SK-N-SH treated with all-trans-retinoic acid at 6 μM for 48 hours (cell line): ENCODE results near the gene LHFPL3.

Source experiments
- ATAC-seq: fragments of 200-7000 bp; cut with Tn5 transposase; 3 replicates; pipeline ENCODE4 v1.9.1; 2020; ENCODE audit warnings: mild to moderate bottlenecking, moderate library complexity
- ARNTL ChIP-seq: fragments of 450-650 bp; formaldehyde crosslinking; IDR thresholded peaks from 2 replicates; pipeline ENCODE4 v1.5.0; 2020; ENCODE audit warnings: low read depth, mild to moderate bottlenecking, moderate library complexity, borderline replicate concordance
- BACH2 ChIP-seq: fragments of 250-450 bp; sonication (Bioruptor Pico); IDR thresholded peaks from 2 replicates; pipeline ENCODE4 v1.9.0; 2021; ENCODE audit warnings: mild to moderate bottlenecking, borderline replicate concordance
- CSDC2 ChIP-seq: fragments of 250-450 bp; sonication (Bioruptor Pico); IDR thresholded peaks from 2 replicates; pipeline ENCODE4 v1.5.0; 2020; ENCODE audit warnings: mild to moderate bottlenecking, moderate library complexity
- ESRRG ChIP-seq: fragments of 250-450 bp; sonication (Bioruptor Pico); IDR thresholded peaks from 2 replicates; pipeline ENCODE4 v1.6.1; 2021; ENCODE audit warnings: mild to moderate bottlenecking
- GLIS3 ChIP-seq: fragments of 250-450 bp; sonication (Bioruptor Pico); IDR thresholded peaks from 2 replicates; pipeline ENCODE4 v1.5.0; 2020; ENCODE audit warnings: mild to moderate bottlenecking, moderate library complexity
- ISL1 ChIP-seq: fragments of 250-450 bp; sonication (Bioruptor Pico); IDR thresholded peaks from 2 replicates; pipeline ENCODE4 v2.1.2; 2022; ENCODE audit warnings: mild to moderate bottlenecking, moderate library complexity
- OSR1 ChIP-seq: fragments of 250-450 bp; sonication (Bioruptor Pico); IDR thresholded peaks from 2 replicates; pipeline ENCODE4 v1.8.0; 2022; ENCODE audit warnings: moderate library complexity, mild to moderate bottlenecking, inconsistent platforms
- PPARA ChIP-seq: fragments of 250-450 bp; sonication (Bioruptor Pico); IDR thresholded peaks from 2 replicates; pipeline ENCODE4 v1.5.0; 2020; ENCODE audit warnings: mild to moderate bottlenecking, borderline replicate concordance
- RARB ChIP-seq: fragments of 250-450 bp; sonication (Bioruptor Pico); IDR thresholded peaks from 2 replicates; pipeline ENCODE4 v1.8.0; 2021; ENCODE audit warnings: mild to moderate bottlenecking, moderate library complexity
- SNAI2 ChIP-seq: fragments of 250-450 bp; sonication (Bioruptor Pico); IDR thresholded peaks from 2 replicates; pipeline ENCODE4 v1.5.0; 2020; ENCODE audit warnings: mild to moderate bottlenecking, moderate library complexity
- TCF4 ChIP-seq: fragments of 250-450 bp; sonication (Bioruptor Pico); IDR thresholded peaks from 2 replicates; pipeline ENCODE4 v1.8.0; 2021; ENCODE audit warnings: mild to moderate bottlenecking, moderate library complexity, borderline replicate concordance
- TOX ChIP-seq: fragments of 250-450 bp; sonication (Bioruptor Pico); IDR thresholded peaks from 2 replicates; pipeline ENCODE4 v1.8.0; 2021; ENCODE audit warnings: mild to moderate bottlenecking, moderate library complexity, borderline replicate concordance
- ZC3H10 ChIP-seq: fragments of 250-450 bp; sonication (Bioruptor Pico); IDR thresholded peaks from 2 replicates; pipeline ENCODE4 v1.5.1; 2021; ENCODE audit warnings: mild to moderate bottlenecking, moderate library complexity
- ZFP3 ChIP-seq: fragments of 250-450 bp; sonication (Bioruptor Pico); IDR thresholded peaks from 2 replicates; pipeline ENCODE4 v1.5.0; 2020; ENCODE audit warnings: mild to moderate bottlenecking, moderate library complexity
- ZFP30 ChIP-seq: fragments of 450-650 bp; formaldehyde crosslinking; IDR thresholded peaks from 2 replicates; pipeline ENCODE4 v1.5.0; 2022; ENCODE audit warnings: mild to moderate bottlenecking, moderate library complexity
- ZNF565 ChIP-seq: fragments of 450-650 bp; formaldehyde crosslinking; conservative IDR thresholded peaks from 2 replicates; pipeline ENCODE4 v1.5.0; 2020; ENCODE audit warnings: low read depth, mild to moderate bottlenecking, moderate library complexity
- ZNF8 ChIP-seq: fragments of 450-650 bp; formaldehyde crosslinking; IDR thresholded peaks from 2 replicates; pipeline ENCODE4 v1.5.0; 2020; ENCODE audit warnings: mild to moderate bottlenecking, moderate library complexity
- TF ChIP-seq, protein P1 (sequence below): fragments of 250-450 bp; sonication (Bioruptor Pico); IDR thresholded peaks from 2 replicates; pipeline ENCODE4 v1.5.1; 2020; ENCODE audit warnings: low read depth, mild to moderate bottlenecking, moderate library complexity
- TF ChIP-seq, protein P2 (sequence below): fragments of 250-450 bp; sonication (Bioruptor Pico); IDR thresholded peaks from 2 replicates; pipeline ENCODE4 v1.5.1; 2021; ENCODE audit warnings: mild to moderate bottlenecking, moderate library complexity
- TF ChIP-seq, protein P3 (sequence below): fragments of 250-450 bp; sonication (Bioruptor Pico); IDR thresholded peaks from 2 replicates; pipeline ENCODE4 v1.5.0; 2020; ENCODE audit warnings: mild to moderate bottlenecking, moderate library complexity

LHFPL3 gene

DNA sequence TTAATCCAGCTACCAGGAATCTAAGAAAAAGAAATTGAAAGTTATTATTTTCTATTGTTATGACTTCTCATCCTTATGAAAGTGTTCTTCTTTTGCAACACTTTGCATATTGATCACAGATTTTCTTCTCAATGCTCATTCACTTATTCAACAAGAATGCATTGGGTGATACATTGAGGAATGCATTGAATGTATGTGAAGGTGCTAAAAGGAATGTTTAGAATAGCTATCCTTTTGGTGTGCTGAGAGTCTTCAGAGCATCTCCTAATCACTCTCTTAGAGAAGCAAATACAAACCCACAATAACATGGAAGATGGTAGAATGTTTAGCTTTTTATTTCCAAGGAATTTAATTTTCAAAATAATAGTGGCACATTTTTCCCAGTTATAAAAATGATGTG lies 563.5 kb downstream of the LHFPL3 start:
- ATAC-seq: no peak
- TF ChIP-seq GLIS3 (CRISPR knock-in tag): no peak
- no peak for TF ChIP-seq PPARA (CRISPR knock-in tag)
- TF ChIP-seq BACH2 (CRISPR knock-in tag): no peak
- TF ChIP-seq ZNF565 (CRISPR knock-in tag): no peak
- TF ChIP-seq CSDC2 (CRISPR knock-in tag): no peak
- TF ChIP-seq ZFP3 (CRISPR knock-in tag): no peak
- no peak for TF ChIP-seq SNAI2 (CRISPR knock-in tag)
- no peak for TF ChIP-seq ESRRG
- no peak for TF ChIP-seq RARB (CRISPR knock-in tag)
- TF ChIP-seq, protein P1, sequence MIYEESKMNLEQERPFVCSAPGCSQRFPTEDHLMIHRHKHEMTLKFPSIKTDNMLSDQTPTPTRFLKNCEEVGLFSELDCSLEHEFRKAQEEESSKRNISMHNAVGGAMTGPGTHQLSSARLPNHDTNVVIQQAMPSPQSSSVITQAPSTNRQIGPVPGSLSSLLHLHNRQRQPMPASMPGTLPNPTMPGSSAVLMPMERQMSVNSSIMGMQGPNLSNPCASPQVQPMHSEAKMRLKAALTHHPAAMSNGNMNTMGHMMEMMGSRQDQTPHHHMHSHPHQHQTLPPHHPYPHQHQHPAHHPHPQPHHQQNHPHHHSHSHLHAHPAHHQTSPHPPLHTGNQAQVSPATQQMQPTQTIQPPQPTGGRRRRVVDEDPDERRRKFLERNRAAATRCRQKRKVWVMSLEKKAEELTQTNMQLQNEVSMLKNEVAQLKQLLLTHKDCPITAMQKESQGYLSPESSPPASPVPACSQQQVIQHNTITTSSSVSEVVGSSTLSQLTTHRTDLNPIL (CRISPR knock-in tag): no peak
- TF ChIP-seq, protein P2, sequence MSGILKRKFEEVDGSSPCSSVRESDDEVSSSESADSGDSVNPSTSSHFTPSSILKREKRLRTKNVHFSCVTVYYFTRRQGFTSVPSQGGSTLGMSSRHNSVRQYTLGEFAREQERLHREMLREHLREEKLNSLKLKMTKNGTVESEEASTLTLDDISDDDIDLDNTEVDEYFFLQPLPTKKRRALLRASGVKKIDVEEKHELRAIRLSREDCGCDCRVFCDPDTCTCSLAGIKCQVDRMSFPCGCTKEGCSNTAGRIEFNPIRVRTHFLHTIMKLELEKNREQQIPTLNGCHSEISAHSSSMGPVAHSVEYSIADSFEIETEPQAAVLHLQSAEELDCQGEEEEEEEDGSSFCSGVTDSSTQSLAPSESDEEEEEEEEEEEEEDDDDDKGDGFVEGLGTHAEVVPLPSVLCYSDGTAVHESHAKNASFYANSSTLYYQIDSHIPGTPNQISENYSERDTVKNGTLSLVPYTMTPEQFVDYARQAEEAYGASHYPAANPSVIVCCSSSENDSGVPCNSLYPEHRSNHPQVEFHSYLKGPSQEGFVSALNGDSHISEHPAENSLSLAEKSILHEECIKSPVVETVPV: no peak
- TF ChIP-seq ZNF8 (CRISPR knock-in tag): no peak
- TF ChIP-seq ARNTL: no peak
- TF ChIP-seq ISL1 (CRISPR knock-in tag): no peak
- TF ChIP-seq ZC3H10: no peak
- TF ChIP-seq, protein P3, sequence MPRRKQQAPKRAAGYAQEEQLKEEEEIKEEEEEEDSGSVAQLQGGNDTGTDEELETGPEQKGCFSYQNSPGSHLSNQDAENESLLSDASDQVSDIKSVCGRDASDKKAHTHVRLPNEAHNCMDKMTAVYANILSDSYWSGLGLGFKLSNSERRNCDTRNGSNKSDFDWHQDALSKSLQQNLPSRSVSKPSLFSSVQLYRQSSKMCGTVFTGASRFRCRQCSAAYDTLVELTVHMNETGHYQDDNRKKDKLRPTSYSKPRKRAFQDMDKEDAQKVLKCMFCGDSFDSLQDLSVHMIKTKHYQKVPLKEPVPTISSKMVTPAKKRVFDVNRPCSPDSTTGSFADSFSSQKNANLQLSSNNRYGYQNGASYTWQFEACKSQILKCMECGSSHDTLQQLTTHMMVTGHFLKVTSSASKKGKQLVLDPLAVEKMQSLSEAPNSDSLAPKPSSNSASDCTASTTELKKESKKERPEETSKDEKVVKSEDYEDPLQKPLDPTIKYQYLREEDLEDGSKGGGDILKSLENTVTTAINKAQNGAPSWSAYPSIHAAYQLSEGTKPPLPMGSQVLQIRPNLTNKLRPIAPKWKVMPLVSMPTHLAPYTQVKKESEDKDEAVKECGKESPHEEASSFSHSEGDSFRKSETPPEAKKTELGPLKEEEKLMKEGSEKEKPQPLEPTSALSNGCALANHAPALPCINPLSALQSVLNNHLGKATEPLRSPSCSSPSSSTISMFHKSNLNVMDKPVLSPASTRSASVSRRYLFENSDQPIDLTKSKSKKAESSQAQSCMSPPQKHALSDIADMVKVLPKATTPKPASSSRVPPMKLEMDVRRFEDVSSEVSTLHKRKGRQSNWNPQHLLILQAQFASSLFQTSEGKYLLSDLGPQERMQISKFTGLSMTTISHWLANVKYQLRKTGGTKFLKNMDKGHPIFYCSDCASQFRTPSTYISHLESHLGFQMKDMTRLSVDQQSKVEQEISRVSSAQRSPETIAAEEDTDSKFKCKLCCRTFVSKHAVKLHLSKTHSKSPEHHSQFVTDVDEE (CRISPR knock-in tag): no peak
- no peak for TF ChIP-seq ZFP30
- TF ChIP-seq OSR1 (CRISPR knock-in tag): no peak

DNA sequence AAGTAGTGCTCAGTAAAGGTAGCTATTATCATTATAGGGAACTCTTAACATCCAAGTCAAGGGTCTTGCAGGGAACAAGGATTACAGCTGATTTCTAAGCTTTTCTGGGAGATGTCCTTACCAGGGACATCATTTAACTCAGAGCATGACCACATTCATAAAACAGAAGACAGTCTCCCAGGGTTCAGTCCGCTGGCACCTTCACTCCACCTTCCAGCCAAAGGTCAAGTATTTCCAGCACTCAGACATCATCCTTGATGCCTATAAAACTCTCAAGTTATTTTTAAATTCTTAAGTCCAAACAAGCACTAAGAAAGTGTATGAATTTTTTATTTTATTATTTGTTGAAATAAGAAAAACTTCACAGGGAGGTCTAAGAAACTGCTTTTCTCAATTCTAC lies 565.9 kb downstream of the LHFPL3 start:
- no peak for TF ChIP-seq TCF4 (CRISPR knock-in tag)
- TF ChIP-seq RARB (CRISPR knock-in tag): no peak
- ATAC-seq: no peak

DNA sequence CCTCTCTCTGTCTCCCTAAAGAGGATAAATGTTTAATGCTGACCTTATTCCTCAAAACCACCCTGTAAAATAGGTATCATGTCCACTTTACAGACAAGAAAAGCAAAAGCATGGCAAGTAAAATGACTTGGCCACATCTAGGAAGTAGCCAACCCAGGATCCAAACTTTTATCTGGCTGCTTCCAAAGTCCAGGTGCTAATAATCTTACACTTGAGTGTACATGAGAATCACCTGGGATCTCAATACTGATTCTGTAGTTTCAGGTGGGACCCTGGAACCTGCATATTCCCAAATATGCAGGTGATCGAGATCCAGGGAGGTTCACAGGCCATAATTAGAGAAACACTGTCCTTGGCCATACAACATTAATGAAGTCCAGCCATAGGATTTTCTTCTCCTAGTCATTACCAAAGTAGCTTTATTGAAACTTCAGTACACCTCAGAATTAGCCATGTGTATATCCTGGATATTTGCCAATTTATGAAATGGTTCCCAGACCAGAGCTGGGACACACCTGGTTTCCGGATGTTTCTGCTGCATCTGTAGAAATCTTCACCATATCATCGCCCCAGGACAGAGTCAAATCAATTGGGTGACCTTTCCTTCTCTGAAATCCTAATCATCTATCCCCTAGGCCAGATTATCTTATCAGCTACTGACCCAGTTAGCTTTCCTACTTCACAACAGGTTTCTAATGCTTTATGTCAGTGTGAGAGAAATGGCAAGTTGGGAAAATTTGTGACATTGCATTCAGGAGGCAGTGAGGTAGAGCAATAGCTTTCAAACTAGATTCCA lies 566.5 kb downstream of the LHFPL3 start:
- TF ChIP-seq SNAI2 (CRISPR knock-in tag): no peak
- no peak for TF ChIP-seq ZFP30
- no peak for TF ChIP-seq ARNTL
- TF ChIP-seq, protein P1 (CRISPR knock-in tag): no peak
- TF ChIP-seq ISL1 (CRISPR knock-in tag): no peak
- no peak for TF ChIP-seq ZFP3 (CRISPR knock-in tag)
- no peak for TF ChIP-seq PPARA (CRISPR knock-in tag)
- TF ChIP-seq ZNF8 (CRISPR knock-in tag): no peak
- no peak for TF ChIP-seq TOX (CRISPR knock-in tag)
- no peak for TF ChIP-seq GLIS3 (CRISPR knock-in tag)
- TF ChIP-seq, protein P2: no peak
- TF ChIP-seq, protein P3 (CRISPR knock-in tag): no peak
- no peak for TF ChIP-seq CSDC2 (CRISPR knock-in tag)
- TF ChIP-seq OSR1 (CRISPR knock-in tag): no peak
- no peak for TF ChIP-seq TCF4 (CRISPR knock-in tag)
- TF ChIP-seq, all 23 proteins: peak for 0
- ATAC-seq: no peak
